SK-N-SH treated with all-trans-retinoic acid at 6 μM for 48 hours (cell line): ENCODE measurements around the gene C12orf76.

Experiments
- PATZ1 ChIP-seq: fragments of 250-450 bp; sonication (Bioruptor Pico); IDR thresholded peaks from 2 replicates; pipeline ENCODE4 v1.8.0; 2020; ENCODE audit warnings: mild to moderate bottlenecking, moderate library complexity, borderline replicate concordance
- PPARA ChIP-seq: fragments of 250-450 bp; sonication (Bioruptor Pico); IDR thresholded peaks from 2 replicates; pipeline ENCODE4 v1.5.0; 2020; ENCODE audit warnings: mild to moderate bottlenecking, borderline replicate concordance
- RARB ChIP-seq: fragments of 250-450 bp; sonication (Bioruptor Pico); IDR thresholded peaks from 2 replicates; pipeline ENCODE4 v1.8.0; 2021; ENCODE audit warnings: mild to moderate bottlenecking, moderate library complexity
- TSHZ2 ChIP-seq: fragments of 250-450 bp; sonication (Bioruptor Pico); IDR thresholded peaks from 2 replicates; pipeline ENCODE4 v1.5.0; 2020; ENCODE audit warnings: mild to moderate bottlenecking, moderate library complexity
- ZFP30 ChIP-seq: fragments of 450-650 bp; formaldehyde crosslinking; IDR thresholded peaks from 2 replicates; pipeline ENCODE4 v1.5.0; 2022; ENCODE audit warnings: mild to moderate bottlenecking, moderate library complexity
- ZNF8 ChIP-seq: fragments of 450-650 bp; formaldehyde crosslinking; IDR thresholded peaks from 2 replicates; pipeline ENCODE4 v1.5.0; 2020; ENCODE audit warnings: mild to moderate bottlenecking, moderate library complexity

- TF ChIP-seq ZFP30 (CRISPR knock-in tag), result no peak
- no peak for TF ChIP-seq TSHZ2 (CRISPR knock-in tag)
- TF ChIP-seq PATZ1 (CRISPR knock-in tag), result no peak
- no peak for TF ChIP-seq PPARA (CRISPR knock-in tag)
- no peak for TF ChIP-seq ZNF8
- no peak for TF ChIP-seq RARB (CRISPR knock-in tag)
Measured at GRCh38 chr12:109995686-109996482, 52.4 kb downstream of the C12orf76 start, which contains the start of gene GIT2.
